HL-60 (cell line): ENCODE measurements around the gene TMOD1.
"Not testable (repeated sequence)": the region's sequence is repeated elsewhere in the genome, so short reads cannot be mapped to it uniquely, and the experiment has no call there.

ENCODE experiments used
- DNase-seq, 2 experiments: peaks; one replicate each; pipeline ENCODE4 v3.0.0-alpha.2; 2010 to 2020; ENCODE audit warnings: low read depth in 1 of 2, low spot score in 1 of 2
- H3K27ac ChIP-seq: fragments of 250-450 bp; sonication (Bioruptor Pico); replicated peaks from 2 replicates; pipeline ENCODE4 v1.5.1; 2020; ENCODE audit warnings: mild to moderate bottlenecking, moderate library complexity
- H3K27me3 ChIP-seq: fragments of 250-450 bp; sonication (Bioruptor Pico); 2 replicates; pipeline ENCODE4 v1.5.1; 2021; ENCODE audit warnings: mild to moderate bottlenecking, moderate library complexity; ENCODE audit not compliant: insufficient read depth, poor library complexity, severe bottlenecking
- H3K4me3 ChIP-seq: replicated peaks from 2 replicates; pipeline ENCODE4 v1.5.1; 2011; ENCODE audit warnings: mild to moderate bottlenecking, control low read depth, low read length; ENCODE audit not compliant: insufficient read depth
- CTCF ChIP-seq: IDR thresholded peaks from one replicate; pipeline ENCODE4 v1.5.1; 2011; ENCODE audit warnings: low read length, control low read depth, inconsistent platforms; ENCODE audit not compliant: insufficient read depth
- GABPA ChIP-seq: IDR thresholded peaks from 2 replicates; pipeline ENCODE4 v1.6.1; 2012; ENCODE audit warnings: low read depth
- POLR2AphosphoS5 ChIP-seq: IDR thresholded peaks from 2 replicates; pipeline ENCODE4 v1.6.1; 2012; ENCODE audit warnings: low read depth
- REST ChIP-seq: IDR thresholded peaks from 2 replicates; pipeline ENCODE4 v1.6.1; 2012; ENCODE audit warnings: low read depth; ENCODE audit not compliant: insufficient replicate concordance
- SPI1 ChIP-seq: IDR thresholded peaks from 2 replicates; pipeline ENCODE4 v1.6.1; 2012; ENCODE audit warnings: low read depth, mild to moderate bottlenecking, borderline replicate concordance

Gene TMOD1

DNA sequence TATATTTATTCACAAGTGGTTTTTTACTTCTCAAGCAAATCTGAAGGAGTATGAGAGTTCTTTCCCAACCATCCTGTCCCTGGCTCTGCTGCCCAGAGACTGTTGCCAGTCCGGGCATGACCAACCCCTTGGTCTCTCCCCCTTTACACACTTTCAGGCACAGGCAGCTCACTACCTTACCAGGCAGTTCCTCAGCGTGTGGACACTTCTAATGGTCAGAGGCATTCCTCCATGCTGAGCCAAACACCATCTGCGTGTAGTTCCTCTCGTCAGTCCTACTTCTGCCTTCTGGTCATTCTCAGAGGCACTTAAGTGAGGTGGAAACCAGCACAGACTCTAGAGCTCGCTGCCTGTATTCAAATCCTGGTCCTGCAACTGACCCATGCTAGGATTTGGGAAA, 75.6 kb downstream of the TMOD1 start:
- H3K4me3 ChIP-seq: no peak overlapping the region
- no peak for TF ChIP-seq POLR2AphosphoS5
- TF ChIP-seq SPI1: no peak
- TF ChIP-seq CTCF: no peak
- TF ChIP-seq REST: no peak
- no peak for TF ChIP-seq GABPA
- no peak for DNase-seq

GRCh38 chr9:97578846-97579245, 77.4 kb downstream of the TMOD1 start:
- TF ChIP-seq POLR2AphosphoS5: no peak
- no peak for TF ChIP-seq REST
- no peak for TF ChIP-seq CTCF
- no peak for TF ChIP-seq SPI1
- TF ChIP-seq GABPA: no peak
- no peak overlapping the region for H3K27ac ChIP-seq
- peaks cover 3% of the 10 kb centered on the region for H3K27me3 ChIP-seq
- DNase-seq: no peak
- no peak overlapping the region for H3K4me3 ChIP-seq

More for the DNA sequence above, 75.6 kb downstream of the TMOD1 start:
- Histone ChIP-seq H3K27ac (no peak overlapping the region), H3K27me3 (peaks cover 3% of the 10 kb centered on the region)

GRCh38 chr9:97579914-97580313, 78.4 kb downstream of the TMOD1 start:
- peaks cover 3% of the 10 kb centered on the region for H3K27me3 ChIP-seq
- no peak overlapping the region for H3K27ac ChIP-seq
- TF ChIP-seq POLR2AphosphoS5 (no peak), SPI1 (no peak), CTCF (no peak), REST (no peak), GABPA (no peak)
- no peak for DNase-seq
- H3K4me3 ChIP-seq: no peak overlapping the region

GRCh38 chr9:97581590-97581989, 80.1 kb downstream of the TMOD1 start:
- not testable (repeated sequence) for H3K4me3 ChIP-seq, DNase-seq, H3K27me3 ChIP-seq, H3K27ac ChIP-seq

GRCh38 chr9:97584778-97585177, 83.3 kb downstream of the TMOD1 start:
- not testable (repeated sequence) for DNase-seq, H3K4me3 ChIP-seq, H3K27ac ChIP-seq, H3K27me3 ChIP-seq

DNA sequence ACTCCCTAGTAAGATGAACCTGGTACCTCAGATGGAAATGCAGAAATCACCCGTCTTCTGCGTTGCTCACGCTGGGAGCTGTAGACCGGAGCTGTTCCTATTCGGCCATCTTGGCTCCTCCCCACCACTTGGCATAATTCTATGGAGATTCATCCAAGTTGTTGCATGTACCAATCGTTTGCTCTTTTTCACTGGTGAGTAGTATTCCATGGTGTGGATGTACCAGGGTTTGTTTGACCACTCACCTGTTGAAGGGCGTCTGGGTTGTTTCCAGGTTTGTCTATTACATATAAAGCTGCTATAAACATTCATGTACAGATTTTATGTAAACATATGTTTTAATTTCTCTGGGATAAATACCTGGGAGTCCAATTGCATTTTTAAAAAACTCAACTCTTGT, 85.4 kb downstream of the TMOD1 start:
- H3K4me3 ChIP-seq, DNase-seq, H3K27me3 ChIP-seq, H3K27ac ChIP-seq: not testable (repeated sequence)
